GM12878 (cell line): ENCODE measurements around the gene IQCF5.

Experiments
- CBFB ChIP-seq: IDR thresholded peaks from 2 replicates; pipeline ENCODE4 v1.6.1; 2016; ENCODE audit warnings: antibody characterized with exemption, low read depth
- ZZZ3 ChIP-seq: IDR thresholded peaks from 2 replicates; pipeline ENCODE4 v1.6.1; 2011; ENCODE audit warnings: low read depth; ENCODE audit not compliant: control insufficient read depth, insufficient read length

- TF ChIP-seq ZZZ3 (no peak), CBFB (no peak)
Measured at GRCh38 chr3:51873876-51874275, 1.5 kb downstream of the IQCF5 start.
